SK-N-SH (cell line): ENCODE results near the gene MAN1A1. TPM values are rescaled to one million over a fixed set of nuclear protein-coding genes. Genes with fewer than 3 reads are reported as not detected.

Source experiments
- CTCF ChIA-PET: fragments of 300-600, 350-600 bp; formaldehyde crosslinking; extraction: SDS; loops from one replicate; lab custom pipeline; 2021; lab: Yijun Ruan, JAX
- POLR2A ChIA-PET: fragments of 350-600 bp; sonication (Branson Sonifier 250); formaldehyde crosslinking; extraction: SDS; loops from one replicate; lab custom pipeline; 2020; ENCODE audit warnings: antibody characterized with exemption, inconsistent platforms; lab: Yijun Ruan, JAX
- DNase-seq: peaks from one replicate; pipeline ENCODE4 v3.0.0; 2012
- H2AFZ ChIP-seq: fragments of 200-600 bp; sonication (generic); 2 replicates; pipeline ENCODE4 v1.8.1; 2016; ENCODE audit warnings: antibody characterized with exemption, mild to moderate bottlenecking, low read depth
- H3F3A ChIP-seq: fragments of 200-600 bp; sonication (generic); replicated peaks from 2 replicates; pipeline ENCODE3; 2016; ENCODE audit warnings: antibody characterized with exemption, mild to moderate bottlenecking; ENCODE audit not compliant: insufficient read depth
- H3K27ac ChIP-seq, 2 experiments: fragments of 200-500 bp in 1 of 2; fragments of 200-600 bp in 1 of 2; sonication (Bioruptor generic) in 1 of 2; sonication (generic), shearing (Covaris generic) in 1 of 2; 2 replicates each; pipeline versions ENCODE4 v1.5.1 to v1.6.1; 2014 to 2016; ENCODE audit warnings: low read depth in 2 of 2, inconsistent platforms in 1 of 2, low read length in 1 of 2, mild to moderate bottlenecking in 1 of 2, mixed read lengths in 1 of 2
- H3K27me3 ChIP-seq: fragments of 200-600 bp; sonication (generic), shearing (Covaris generic); 2 replicates; pipeline ENCODE4 v1.6.1; 2016; ENCODE audit warnings: mixed run types; ENCODE audit not compliant: insufficient read depth
- H3K36me3 ChIP-seq, 2 experiments: fragments of 200-500 bp in 1 of 2; fragments of 200-600 bp in 1 of 2; sonication (Bioruptor generic) in 1 of 2; sonication (generic) in 1 of 2; replicated peaks in 1 of 2; 2 replicates each; pipeline versions ENCODE3 to v1.5.1; 2014 to 2016; ENCODE audit warnings: low read length in 1 of 2, mild to moderate bottlenecking in 1 of 2; ENCODE audit not compliant: insufficient read depth in 2 of 2, control insufficient read depth in 1 of 2
- H3K4me1 ChIP-seq, 2 experiments: fragments of 200-500 bp in 1 of 2; fragments of 200-600 bp in 1 of 2; sonication (Bioruptor generic) in 1 of 2; sonication (generic), shearing (Covaris generic) in 1 of 2; 2 replicates each; pipeline versions ENCODE4 v1.5.1 to v1.6.1; 2014 to 2016; ENCODE audit warnings: low read depth in 1 of 2, low read length in 1 of 2, mixed run types in 1 of 2; ENCODE audit not compliant: insufficient read depth in 2 of 2, control insufficient read depth in 1 of 2
- H3K4me2 ChIP-seq: fragments of 200-600 bp; sonication (generic), shearing (Covaris generic); 2 replicates; pipeline ENCODE4 v1.6.1; 2017; ENCODE audit warnings: mixed run types
- H3K4me3 ChIP-seq, 2 experiments: fragments of 200-500 bp in 1 of 2; fragments of 200-600 bp in 1 of 2; sonication (Bioruptor generic) in 1 of 2; sonication (generic), shearing (Covaris generic) in 1 of 2; 2 replicates each; pipeline versions ENCODE4 v1.5.1 to v1.8.1; 2014 to 2016; ENCODE audit warnings: low read depth in 2 of 2, inconsistent platforms in 1 of 2, low read length in 1 of 2, mild to moderate bottlenecking in 1 of 2, mixed read lengths in 1 of 2, moderate library complexity in 1 of 2
- H3K79me2 ChIP-seq: fragments of 200-600 bp; sonication (generic); 2 replicates; pipeline ENCODE4 v1.8.1; 2017; ENCODE audit warnings: mild to moderate bottlenecking; ENCODE audit not compliant: insufficient read depth
- H3K9ac ChIP-seq: fragments of 200-600 bp; sonication (generic); 2 replicates; pipeline ENCODE4 v1.6.1; 2017; ENCODE audit warnings: mixed run types
- H3K9me2 ChIP-seq: fragments of 200-600 bp; sonication (generic); 2 replicates; pipeline ENCODE4 v1.6.1; 2017; ENCODE audit warnings: mixed run types
- H3K9me3 ChIP-seq: fragments of 200-600 bp; sonication (generic); 2 replicates; pipeline ENCODE4 v1.6.1; 2017; ENCODE audit warnings: mixed run types, mild to moderate bottlenecking, moderate library complexity
- H4K20me1 ChIP-seq: fragments of 200-600 bp; sonication (generic); 2 replicates; pipeline ENCODE4 v1.6.1; 2017; ENCODE audit warnings: mild to moderate bottlenecking, mixed run types; ENCODE audit not compliant: insufficient read depth
- CHD2 ChIP-seq: fragments of 150-350 bp; IDR thresholded peaks from 2 replicates; pipeline ENCODE4 v1.6.1; 2018; ENCODE audit warnings: low read length; ENCODE audit not compliant: partially characterized antibody
- ELF1 ChIP-seq: IDR thresholded peaks from 2 replicates; pipeline ENCODE4 v1.4.0; 2012
- EP300 ChIP-seq, 2 experiments: IDR thresholded peaks; 2 replicates each; pipeline versions ENCODE4 v1.4.0 to v1.6.1; 2012; ENCODE audit warnings: borderline replicate concordance in 1 of 2, low read depth in 1 of 2, low read length in 1 of 2
- FOXM1 ChIP-seq: IDR thresholded peaks from 2 replicates; pipeline ENCODE4 v1.4.0; 2012; ENCODE audit warnings: low read depth, mild to moderate bottlenecking
- GABPA ChIP-seq: IDR thresholded peaks from 2 replicates; pipeline ENCODE4 v1.4.0; 2012; ENCODE audit warnings: low read depth, mild to moderate bottlenecking
- IRF3 ChIP-seq: fragments of 150-350 bp; IDR thresholded peaks from 2 replicates; pipeline ENCODE4 v1.6.1; 2016; ENCODE audit warnings: mild to moderate bottlenecking, low read depth, low read length
- JUND ChIP-seq: IDR thresholded peaks from 2 replicates; pipeline ENCODE4 v1.4.0; 2012
- MEF2A ChIP-seq: IDR thresholded peaks from 2 replicates; pipeline ENCODE4 v1.4.0; 2012; ENCODE audit warnings: low read depth, borderline replicate concordance
- NFIC ChIP-seq: IDR thresholded peaks from 2 replicates; pipeline ENCODE4 v1.4.0; 2012; ENCODE audit warnings: borderline replicate concordance
- NRF1 ChIP-seq: IDR thresholded peaks from 2 replicates; pipeline ENCODE4 v1.6.1; 2012; ENCODE audit warnings: low read depth, mild to moderate bottlenecking, low read length
- RFX5 ChIP-seq: IDR thresholded peaks from 2 replicates; pipeline ENCODE4 v1.6.1; 2012; ENCODE audit warnings: mild to moderate bottlenecking, improper control_type of control experiment, low read length
- RXRA ChIP-seq: IDR thresholded peaks from 2 replicates; pipeline ENCODE4 v1.4.0; 2012; ENCODE audit warnings: low read depth, mild to moderate bottlenecking, borderline replicate concordance
- SIN3A ChIP-seq: IDR thresholded peaks from 2 replicates; pipeline ENCODE4 v1.6.1; 2012; ENCODE audit warnings: low read depth, mild to moderate bottlenecking, low read length, moderate library complexity, borderline replicate concordance
- TCF12 ChIP-seq: IDR thresholded peaks from 2 replicates; pipeline ENCODE4 v1.4.0; 2012
- TEAD4 ChIP-seq: IDR thresholded peaks from 2 replicates; pipeline ENCODE4 v1.4.0; 2012; ENCODE audit warnings: mild to moderate bottlenecking, borderline replicate concordance; ENCODE audit not compliant: insufficient read depth
- USF2 ChIP-seq: fragments of 150-350 bp; IDR thresholded peaks from 2 replicates; pipeline ENCODE4 v1.6.1; 2017; ENCODE audit warnings: antibody characterized with exemption, low read length, low read depth, borderline replicate concordance
- YY1 ChIP-seq: IDR thresholded peaks from 2 replicates; pipeline ENCODE4 v1.4.0; 2012; ENCODE audit warnings: low read depth, mild to moderate bottlenecking
- ZBTB33 ChIP-seq: IDR thresholded peaks from 2 replicates; pipeline ENCODE4 v1.4.0; 2012; ENCODE audit warnings: low read depth, borderline replicate concordance
- WGBS: methylation state at CpG from one replicate; pipeline ENCODE4 v1.1.6; 2017; ENCODE audit warnings: low lambda C conversion rate; 5-methylcytosine and 5-hydroxymethylcytosine counted together
- polyA plus RNA-seq, 3 experiments: library from polyadenylated mRNA; depleted of rRNA; stranded (reverse); fragments of >200 nt; gene quantifications; 2 replicates each; pipeline ENCODE4 v1.2.3, GENCODE V29; 2012
- TF ChIP-seq, protein P1 (sequence below): IDR thresholded peaks from 2 replicates; pipeline ENCODE4; 2012
- TF ChIP-seq, protein P2 (sequence below): IDR thresholded peaks from 2 replicates; pipeline ENCODE4 v1.4.0; 2012; ENCODE audit warnings: low read depth, borderline replicate concordance

MAN1A1 gene
- polyA plus RNA-seq, 1 of the 3 experiments (the other 2 are of a cell fraction), result 28.0 TPM

DNA sequence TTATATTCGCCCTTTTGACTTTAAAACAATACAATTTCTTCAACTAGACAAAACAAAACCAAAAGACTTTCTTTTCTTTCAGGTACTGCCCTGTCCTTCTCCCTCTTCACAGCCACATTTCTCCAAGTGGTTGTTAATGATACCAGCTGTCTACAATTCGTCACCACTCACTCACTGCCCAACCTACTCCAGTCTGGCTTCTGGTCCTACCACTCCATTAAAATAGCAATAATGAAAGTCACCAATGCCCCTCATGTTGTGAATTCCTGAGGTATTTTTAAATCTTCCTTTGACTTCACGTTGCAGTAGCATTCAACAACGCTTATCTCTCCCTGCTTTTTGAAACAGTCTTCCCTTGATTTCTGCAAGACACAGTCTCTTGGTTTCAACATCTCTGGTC, 11.6 kb upstream of the MAN1A1 start:
- H3K27ac ChIP-seq, result no peak overlapping the region
- no peaks in the 10 kb centered on the region for H3K27me3 ChIP-seq
- H3K9me2 ChIP-seq, result no peaks in the 10 kb centered on the region
- no peak overlapping the region for H3K4me2 ChIP-seq
- H3K36me3 ChIP-seq, result no peaks in the 10 kb centered on the region
- H3K4me1 ChIP-seq, result no peaks in the 10 kb centered on the region
- no peaks in the 10 kb centered on the region for H3K79me2 ChIP-seq
- 88% methylated on average over 4 of the region's 4 CpGs for WGBS
- H3K9me3 ChIP-seq, result no peaks in the 10 kb centered on the region
- ChIA-PET CTCF (interaction anchor here (1.3 kb wide), 1 partner anchor 10 kb away, joined by 5 read pairs; no protein-coding TSS in a partner anchor), POLR2A (no interaction called here)
- no peak overlapping the region for H3K9ac ChIP-seq
- H2AFZ ChIP-seq, result no peak overlapping the region
- H3K4me3 ChIP-seq, result no peak overlapping the region
- TF ChIP-seq TCF12, result no peak
- TF ChIP-seq YY1, result no peak
- no peak for TF ChIP-seq RFX5
- no peak for TF ChIP-seq IRF3
- no peak for TF ChIP-seq NRF1
- TF ChIP-seq TEAD4, result no peak
- TF ChIP-seq CHD2, result no peak
- no peak for TF ChIP-seq RXRA
- TF ChIP-seq FOXM1, result no peak
- TF ChIP-seq, protein P1, sequence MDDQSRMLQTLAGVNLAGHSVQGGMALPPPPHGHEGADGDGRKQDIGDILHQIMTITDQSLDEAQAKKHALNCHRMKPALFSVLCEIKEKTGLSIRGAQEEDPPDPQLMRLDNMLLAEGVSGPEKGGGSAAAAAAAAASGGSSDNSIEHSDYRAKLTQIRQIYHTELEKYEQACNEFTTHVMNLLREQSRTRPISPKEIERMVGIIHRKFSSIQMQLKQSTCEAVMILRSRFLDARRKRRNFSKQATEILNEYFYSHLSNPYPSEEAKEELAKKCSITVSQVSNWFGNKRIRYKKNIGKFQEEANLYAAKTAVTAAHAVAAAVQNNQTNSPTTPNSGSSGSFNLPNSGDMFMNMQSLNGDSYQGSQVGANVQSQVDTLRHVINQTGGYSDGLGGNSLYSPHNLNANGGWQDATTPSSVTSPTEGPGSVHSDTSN, result no peak
- TF ChIP-seq JUND, result no peak
- TF ChIP-seq MEF2A, result no peak
- no peak for TF ChIP-seq NFIC
- no peak for TF ChIP-seq SIN3A
- no peak for TF ChIP-seq EP300 (IDR thresholded peaks at IDR 0.05; ENCODE audit: borderline replicate concordance in 1 of 2, low read depth in 1 of 2, low read length in 1 of 2)
- TF ChIP-seq, protein P2, sequence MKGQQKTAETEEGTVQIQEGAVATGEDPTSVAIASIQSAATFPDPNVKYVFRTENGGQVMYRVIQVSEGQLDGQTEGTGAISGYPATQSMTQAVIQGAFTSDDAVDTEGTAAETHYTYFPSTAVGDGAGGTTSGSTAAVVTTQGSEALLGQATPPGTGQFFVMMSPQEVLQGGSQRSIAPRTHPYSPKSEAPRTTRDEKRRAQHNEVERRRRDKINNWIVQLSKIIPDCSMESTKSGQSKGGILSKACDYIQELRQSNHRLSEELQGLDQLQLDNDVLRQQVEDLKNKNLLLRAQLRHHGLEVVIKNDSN, result no peak
- TF ChIP-seq ZBTB33, result no peak
- TF ChIP-seq ELF1, result no peak
- TF ChIP-seq USF2, result no peak
- no peak for TF ChIP-seq GABPA
- no peak for DNase-seq
- H4K20me1 ChIP-seq, result no peaks in the 10 kb centered on the region
- no peaks in the 10 kb centered on the region for H3F3A ChIP-seq
